RWPE2 (cell line): ENCODE results near the gene RGL1.

ENCODE experiments used
- ATAC-seq: fragments of 200-7000 bp; cut with Tn5 transposase; 3 replicates; pipeline ENCODE4 v1.9.1; 2021; ENCODE audit warnings: low read depth
- DNase-seq: peaks from one replicate; pipeline ENCODE4 v3.0.0-alpha.2; 2020; ENCODE audit warnings: low spot score
- H3K27ac ChIP-seq: fragments of 450-650 bp; 2 replicates; pipeline ENCODE4 v1.5.1; 2017; ENCODE audit warnings: mild to moderate bottlenecking; ENCODE audit not compliant: poor library complexity, severe bottlenecking
- H3K27me3 ChIP-seq: fragments of 250-450 bp; sonication (Bioruptor Pico); 2 replicates; pipeline ENCODE4 v1.5.1; 2021; ENCODE audit warnings: mild to moderate bottlenecking, moderate library complexity; ENCODE audit not compliant: insufficient read depth, poor library complexity, severe bottlenecking
- H3K36me3 ChIP-seq: fragments of 250-450 bp; sonication (Bioruptor Pico); 2 replicates; pipeline ENCODE4 v1.5.1; 2020; ENCODE audit warnings: low read depth, mild to moderate bottlenecking, moderate library complexity
- H3K4me1 ChIP-seq: fragments of 250-450 bp; sonication (Bioruptor Pico); 2 replicates; pipeline ENCODE4 v1.5.1; 2021; ENCODE audit warnings: mild to moderate bottlenecking, moderate library complexity; ENCODE audit not compliant: insufficient read depth, poor library complexity, severe bottlenecking
- H3K4me3 ChIP-seq: fragments of 250-450 bp; sonication (Bioruptor Pico); 2 replicates; pipeline ENCODE4 v1.5.1; 2021; ENCODE audit warnings: mild to moderate bottlenecking, moderate library complexity; ENCODE audit not compliant: severe bottlenecking
- H3K9me3 ChIP-seq: fragments of 250-450 bp; sonication (Bioruptor Pico); 2 replicates; pipeline ENCODE4 v1.5.1; 2021; ENCODE audit warnings: mild to moderate bottlenecking, moderate library complexity; ENCODE audit not compliant: severe bottlenecking
- CTCF ChIP-seq: fragments of 450-650 bp; IDR thresholded peaks from one replicate; pipeline ENCODE4 v1.5.1; 2017; ENCODE audit warnings: mild to moderate bottlenecking, moderate library complexity; ENCODE audit not compliant: poor library complexity, severe bottlenecking

RGL1 gene

GRCh38 chr1:183778568-183779433 lies 26.1 kb upstream of the RGL1 start:
- Histone ChIP-seq H3K36me3 (no peaks in the 10 kb centered on the region), H3K4me3 (no peak overlapping the region), H3K9me3 (no peaks in the 10 kb centered on the region), H3K4me1 (no peaks in the 10 kb centered on the region), H3K27ac (no peak overlapping the region), H3K27me3 (no peaks in the 10 kb centered on the region)
- DNase-seq (no peak), ATAC-seq (no peak)
- TF ChIP-seq CTCF, result no peak

GRCh38 chr1:183780159-183780558 lies 24.8 kb upstream of the RGL1 start:
- H3K9me3 ChIP-seq, result no peaks in the 10 kb centered on the region
- no peaks in the 10 kb centered on the region for H3K36me3 ChIP-seq
- no peaks in the 10 kb centered on the region for H3K4me1 ChIP-seq
- no peak overlapping the region for H3K27ac ChIP-seq
- no peak for DNase-seq
- no peak for TF ChIP-seq CTCF
- H3K27me3 ChIP-seq, result no peaks in the 10 kb centered on the region
- no peak overlapping the region for H3K4me3 ChIP-seq
- ATAC-seq, result no peak

GRCh38 chr1:183780757-183781156 lies 24.2 kb upstream of the RGL1 start:
- DNase-seq (no peak), ATAC-seq (no peak)
- no peaks in the 10 kb centered on the region for H3K36me3 ChIP-seq
- H3K27ac ChIP-seq, result no peak overlapping the region
- H3K27me3 ChIP-seq, result no peaks in the 10 kb centered on the region
- no peak overlapping the region for H3K4me3 ChIP-seq
- H3K4me1 ChIP-seq, result no peaks in the 10 kb centered on the region
- H3K9me3 ChIP-seq, result no peaks in the 10 kb centered on the region
- TF ChIP-seq CTCF, result no peak

- no peaks in the 10 kb centered on the region for H3K4me1 ChIP-seq
- H3K9me3 ChIP-seq, result no peaks in the 10 kb centered on the region
- H3K27me3 ChIP-seq, result no peaks in the 10 kb centered on the region
- no peak for TF ChIP-seq CTCF
- H3K27ac ChIP-seq, result no peak overlapping the region
- DNase-seq (no peak), ATAC-seq (no peak)
- no peaks in the 10 kb centered on the region for H3K36me3 ChIP-seq
- no peak overlapping the region for H3K4me3 ChIP-seq
Measured at GRCh38 chr1:183783342-183783741, 21.6 kb upstream of the RGL1 start.
